Gastroesophageal sphincter (tissue), 3 donors: Measurements from ENCODE around the gene TRIM50.

Source experiments
- CTCF ChIP-seq, 4 experiments: fragments of 200-600 bp in 2 of 4; fragments of 450-650 bp in 2 of 4; sonication (generic) in 1 of 4; IDR thresholded peaks; one replicate each; pipeline ENCODE4 v1.5.1; 2017 to 2019; ENCODE audit warnings: antibody characterized with exemption in 4 of 4, mild to moderate bottlenecking in 2 of 4, moderate library complexity in 2 of 4
- EP300 ChIP-seq: sonication (generic); formaldehyde crosslinking; IDR thresholded peaks from one replicate; pipeline ENCODE4 v1.6.1; 2017; ENCODE audit warnings: antibody characterized with exemption, mild to moderate bottlenecking
- POLR2A ChIP-seq, 2 donors: fragments of 450-650 bp; IDR thresholded peaks; one replicate each; pipeline ENCODE4 v1.6.1; 2017; ENCODE audit warnings: antibody characterized with exemption in 2 of 2, mild to moderate bottlenecking in 2 of 2, moderate library complexity in 1 of 2
- POLR2AphosphoS5 ChIP-seq: sonication (generic); formaldehyde crosslinking; IDR thresholded peaks from one replicate; pipeline ENCODE4 v1.6.1; 2017; ENCODE audit warnings: antibody characterized with exemption

DNA sequence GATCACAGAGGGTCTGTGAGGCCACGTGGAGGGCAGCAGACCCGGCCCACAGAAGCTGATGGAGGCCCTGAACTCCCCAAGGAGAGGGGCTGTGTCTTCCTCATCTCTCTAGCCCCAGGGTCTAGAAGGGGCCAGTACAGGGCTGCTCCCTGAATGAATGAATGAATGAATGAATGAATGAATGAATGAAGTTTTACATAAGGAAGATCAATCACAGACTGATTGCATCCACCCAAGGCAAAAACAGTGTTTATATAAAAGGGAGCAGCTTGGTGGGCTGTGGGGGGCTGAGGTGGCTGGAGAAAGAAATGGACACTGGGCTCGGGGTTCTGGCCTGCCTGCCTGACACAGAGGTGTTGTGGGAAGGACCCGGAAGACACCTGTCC, 14.4 kb downstream of the TRIM50 start:
- TF ChIP-seq CTCF (IDR thresholded peaks at IDR 0.05) (no peak), POLR2A (IDR thresholded peaks at IDR 0.05) (no peak), EP300 (no peak), POLR2AphosphoS5 (no peak)
